Caco-2 (cell line): ENCODE results near the gene ADCK2. TPM values are rescaled to one million over a fixed set of nuclear protein-coding genes. Genes with fewer than 3 reads are reported as not detected.
"Not testable (repeated sequence)": the region's sequence is repeated elsewhere in the genome, so short reads cannot be mapped to it uniquely, and the experiment has no call there.

Experiments
- BruUV-seq: library from RNA; stranded (reverse); fragments of 400-500 nt; replicated peaks from 2 replicates; lab custom pipeline; 2021; lab: Mats Ljungman, UMichigan
- CTCF ChIA-PET: fragments of 300-600 bp; sonication (Branson Sonifier 250); formaldehyde crosslinking; loops from one replicate; lab custom pipeline; 2022; ENCODE audit warnings: antibody characterized with exemption; lab: Charles Lee
- POLR2A ChIA-PET: fragments of 300-600 bp; sonication (Branson Sonifier 250); formaldehyde crosslinking; loops from one replicate; lab custom pipeline; 2022; ENCODE audit warnings: antibody characterized with exemption; lab: Charles Lee
- DNase-seq, 2 experiments: peaks; one replicate each; pipeline versions ENCODE4 v3.0.0 to v3.0.0-alpha.2; 2020 to 2022
- H3K27me3 ChIP-seq: replicated peaks from 2 replicates; pipeline ENCODE4 v1.6.0; 2011; ENCODE audit warnings: low read length; ENCODE audit not compliant: control insufficient read depth, insufficient read depth
- H3K36me3 ChIP-seq: 2 replicates; pipeline ENCODE4 v1.5.1; 2011; ENCODE audit warnings: low read length; ENCODE audit not compliant: control insufficient read depth, insufficient read depth
- H3K4me1 ChIP-seq: fragments of 250-450 bp; sonication (Bioruptor Pico); 2 replicates; pipeline ENCODE4 v1.5.1; 2020; ENCODE audit warnings: mild to moderate bottlenecking
- H3K4me3 ChIP-seq: 2 replicates; pipeline ENCODE4 v1.5.1; 2011; ENCODE audit warnings: low read depth, mild to moderate bottlenecking, control low read depth, low read length
- H3K9me3 ChIP-seq: fragments of 250-450 bp; sonication (Bioruptor Pico); 2 replicates; pipeline ENCODE4 v1.5.1; 2020; ENCODE audit warnings: mild to moderate bottlenecking, moderate library complexity
- H3K27ac Mint-ChIP-seq: one replicate; pipeline ENCODE4 v1.8.0; 2022; ENCODE audit warnings: mixed read lengths; ENCODE audit not compliant: unreplicated experiment
- H3K27me3 Mint-ChIP-seq: one replicate; pipeline ENCODE4 v1.8.0; 2022; ENCODE audit warnings: mixed read lengths; ENCODE audit not compliant: insufficient read depth, unreplicated experiment
- H3K36me3 Mint-ChIP-seq: one replicate; pipeline ENCODE4 v1.8.0; 2022; ENCODE audit warnings: mild to moderate bottlenecking, mixed read lengths; ENCODE audit not compliant: insufficient read depth, unreplicated experiment
- H3K4me1 Mint-ChIP-seq: one replicate; pipeline ENCODE4 v1.8.0; 2022; ENCODE audit warnings: low read depth, mixed read lengths; ENCODE audit not compliant: unreplicated experiment
- H3K4me3 Mint-ChIP-seq: one replicate; pipeline ENCODE4 v1.8.0; 2022; ENCODE audit warnings: mild to moderate bottlenecking, moderate library complexity, mixed read lengths; ENCODE audit not compliant: unreplicated experiment
- H3K9me3 Mint-ChIP-seq: one replicate; pipeline ENCODE4 v1.8.0; 2022; ENCODE audit warnings: mixed read lengths; ENCODE audit not compliant: unreplicated experiment
- CTCF ChIP-seq, 2 experiments: fragments of 200-600 bp in 1 of 2; IDR thresholded peaks; 1 replicate in 1 of 2; 2 replicates in 1 of 2; pipeline versions ENCODE4 v1.5.1 to v1.8.0; 2011 to 2022; ENCODE audit warnings: antibody characterized with exemption in 1 of 2, control low read depth in 1 of 2, inconsistent platforms in 1 of 2, low read depth in 1 of 2, low read length in 1 of 2, mild to moderate bottlenecking in 1 of 2, moderate library complexity in 1 of 2; ENCODE audit not compliant: insufficient read depth in 1 of 2, severe bottlenecking in 1 of 2, unreplicated experiment in 1 of 2
- intact Hi-C: fragments of 100-400 bp; cut with micrococcal nuclease; formaldehyde crosslinking; loops from one replicate; pipeline ENCODE4 v1.10.0; 2022; ENCODE audit not compliant: unreplicated experiment
- total RNA-seq: library from RNA; stranded (reverse); gene quantifications from 2 replicates; pipeline ENCODE4 v1.2.3, GENCODE V29; 2022

The ADCK2 gene
- total RNA-seq, 1 experiment from 2014 or later = 17.7 TPM

GRCh38 chr7:140704205-140704604, 31.5 kb downstream of the ADCK2 start:
- Mint-ChIP-seq H3K9me3 (no peaks in the 10 kb centered on the region), H3K4me1 (no peaks in the 10 kb centered on the region), H3K4me3 (no peak overlapping the region), H3K36me3 (peaks cover 37% of the 10 kb centered on the region), H3K27ac (no peak overlapping the region), H3K27me3 (no peaks in the 10 kb centered on the region)
- Histone ChIP-seq H3K4me1 (no peaks in the 10 kb centered on the region), H3K27me3 (no peaks in the 10 kb centered on the region), H3K9me3 (no peaks in the 10 kb centered on the region), H3K4me3 (no peak overlapping the region), H3K36me3 (no peaks in the 10 kb centered on the region)
- POLR2A ChIA-PET = no interaction called here
- CTCF ChIA-PET = no interaction called here
- no peak for TF ChIP-seq CTCF (IDR thresholded peaks at IDR 0.05; ENCODE audit: insufficient read depth in 1 of 2, low read depth in 1 of 2, low read length in 1 of 2, severe bottlenecking in 1 of 2, unreplicated experiment in 1 of 2)
- BruUV-seq = no TSS peak
- no peak for DNase-seq
- intact Hi-C loops = no loop called here

- POLR2A ChIA-PET = no interaction called here
Observed at GRCh38 chr7:140707132-140707531, 34.4 kb downstream of the ADCK2 start.

GRCh38 chr7:140708764-140709163, 36.0 kb downstream of the ADCK2 start:
- POLR2A ChIA-PET, CTCF ChIA-PET, H3K4me1 Mint-ChIP-seq: not testable (repeated sequence)

More at GRCh38 chr7:140707132-140707531, 34.4 kb downstream of the ADCK2 start:
- Histone ChIP-seq H3K36me3 (no peaks in the 10 kb centered on the region), H3K4me1 (no peaks in the 10 kb centered on the region), H3K27me3 (no peaks in the 10 kb centered on the region), H3K9me3 (no peaks in the 10 kb centered on the region), H3K4me3 (no peak overlapping the region)
- H3K4me1 Mint-ChIP-seq = no peaks in the 10 kb centered on the region
- peaks cover 30% of the 10 kb centered on the region for H3K36me3 Mint-ChIP-seq
- peaks cover 7% of the 10 kb centered on the region for H3K9me3 Mint-ChIP-seq
- TF ChIP-seq CTCF (IDR thresholded peaks at IDR 0.05; ENCODE audit: insufficient read depth in 1 of 2, low read depth in 1 of 2, low read length in 1 of 2, severe bottlenecking in 1 of 2, unreplicated experiment in 1 of 2) = no peak
- no peak overlapping the region for H3K27ac Mint-ChIP-seq
- H3K4me3 Mint-ChIP-seq = no peak overlapping the region
- no TSS peak for BruUV-seq
- DNase-seq = no peak
- no peaks in the 10 kb centered on the region for H3K27me3 Mint-ChIP-seq
- CTCF ChIA-PET = no interaction called here
- intact Hi-C loops = no loop called here

GRCh38 chr7:140712392-140712791, 39.6 kb downstream of the ADCK2 start:
- H3K27ac Mint-ChIP-seq, H3K27me3 ChIP-seq, H3K4me1 Mint-ChIP-seq, H3K4me1 ChIP-seq, DNase-seq, H3K4me3 Mint-ChIP-seq, POLR2A ChIA-PET, H3K27me3 Mint-ChIP-seq, CTCF ChIA-PET, BruUV-seq, intact Hi-C loops, H3K9me3 Mint-ChIP-seq, H3K36me3 ChIP-seq, H3K4me3 ChIP-seq, H3K9me3 ChIP-seq: not testable (repeated sequence)
- H3K36me3 Mint-ChIP-seq = peaks cover 15% of the 10 kb centered on the region

More at GRCh38 chr7:140708764-140709163, 36.0 kb downstream of the ADCK2 start:
- H3K27me3 Mint-ChIP-seq, H3K9me3 ChIP-seq, H3K4me3 ChIP-seq, BruUV-seq, H3K27ac Mint-ChIP-seq, H3K27me3 ChIP-seq, H3K4me3 Mint-ChIP-seq, H3K4me1 ChIP-seq, DNase-seq, intact Hi-C loops, H3K9me3 Mint-ChIP-seq, H3K36me3 ChIP-seq: not testable (repeated sequence)
- H3K36me3 Mint-ChIP-seq = peaks cover 23% of the 10 kb centered on the region
